Stimulated activated naive CD4-positive, alpha-beta T cell (primary cell): Measurements from ENCODE around the gene DDX39B.
"Not testable (repeated sequence)": the region's sequence is repeated elsewhere in the genome, so short reads cannot be mapped to it uniquely, and the experiment has no call there.

Source experiments
- DNase-seq, 6 experiments: peaks; one replicate each; lab custom pipeline; 2025; lab: John Stamatoyannopoulos, UW

The DDX39B gene

DNA sequence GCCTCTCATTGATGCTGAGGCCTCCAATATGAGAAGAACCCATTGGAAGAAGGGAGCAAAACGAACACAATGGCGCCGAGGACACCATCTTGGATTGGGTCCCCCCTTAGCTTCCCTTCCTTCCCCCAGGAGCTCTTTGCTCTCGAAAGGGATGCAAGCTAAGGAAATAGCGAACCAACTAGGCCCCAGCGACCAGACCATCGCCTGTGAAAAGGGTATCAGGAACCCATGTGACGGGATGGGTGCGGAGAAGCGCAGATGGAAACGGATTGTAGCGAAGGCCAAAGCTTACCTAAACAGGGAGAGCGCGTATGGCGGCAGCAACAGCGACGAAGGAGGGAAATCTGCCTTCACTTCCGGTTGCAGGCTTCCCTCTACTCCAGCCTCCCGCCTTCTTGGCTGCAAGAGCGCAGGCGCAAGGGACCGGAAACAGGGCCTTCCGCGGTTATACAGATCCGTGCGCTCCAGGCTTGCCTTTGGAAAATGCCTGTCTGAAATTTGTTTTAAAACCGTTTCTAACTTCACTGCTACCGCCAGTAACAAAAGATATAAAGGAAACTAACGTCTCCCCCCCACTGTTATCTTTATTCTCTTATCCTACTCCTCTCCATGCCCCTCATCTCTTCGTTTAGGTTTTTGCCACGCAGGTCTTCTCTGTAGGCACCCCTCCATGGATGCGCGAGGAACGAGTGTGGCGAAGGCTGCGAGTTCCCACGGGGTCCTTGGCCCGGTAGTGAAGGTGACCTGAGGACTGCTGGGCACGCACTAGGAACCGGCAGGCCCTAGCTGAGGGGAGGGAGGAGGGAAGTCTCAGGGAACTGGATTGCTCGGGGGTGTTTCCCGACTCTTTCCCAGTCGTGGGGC lies at the start of gene DDX39B:
TSS of gene DDX39B (minus strand) at position 346 of the 864 bp plus-strand sequence. CDS start 1,471 bp downstream, outside the sequence.
- DNase-seq: peak; percentile 89 to 95 (median 92)

GRCh38 chr6:31590691-31591090 lies 48.9 kb upstream of the DDX39B start:
- DNase-seq: not testable (repeated sequence)

- DNase-seq: no peak
Observed at GRCh38 chr6:31588871-31589650, 47.3 kb upstream of the DDX39B start.

DNA sequence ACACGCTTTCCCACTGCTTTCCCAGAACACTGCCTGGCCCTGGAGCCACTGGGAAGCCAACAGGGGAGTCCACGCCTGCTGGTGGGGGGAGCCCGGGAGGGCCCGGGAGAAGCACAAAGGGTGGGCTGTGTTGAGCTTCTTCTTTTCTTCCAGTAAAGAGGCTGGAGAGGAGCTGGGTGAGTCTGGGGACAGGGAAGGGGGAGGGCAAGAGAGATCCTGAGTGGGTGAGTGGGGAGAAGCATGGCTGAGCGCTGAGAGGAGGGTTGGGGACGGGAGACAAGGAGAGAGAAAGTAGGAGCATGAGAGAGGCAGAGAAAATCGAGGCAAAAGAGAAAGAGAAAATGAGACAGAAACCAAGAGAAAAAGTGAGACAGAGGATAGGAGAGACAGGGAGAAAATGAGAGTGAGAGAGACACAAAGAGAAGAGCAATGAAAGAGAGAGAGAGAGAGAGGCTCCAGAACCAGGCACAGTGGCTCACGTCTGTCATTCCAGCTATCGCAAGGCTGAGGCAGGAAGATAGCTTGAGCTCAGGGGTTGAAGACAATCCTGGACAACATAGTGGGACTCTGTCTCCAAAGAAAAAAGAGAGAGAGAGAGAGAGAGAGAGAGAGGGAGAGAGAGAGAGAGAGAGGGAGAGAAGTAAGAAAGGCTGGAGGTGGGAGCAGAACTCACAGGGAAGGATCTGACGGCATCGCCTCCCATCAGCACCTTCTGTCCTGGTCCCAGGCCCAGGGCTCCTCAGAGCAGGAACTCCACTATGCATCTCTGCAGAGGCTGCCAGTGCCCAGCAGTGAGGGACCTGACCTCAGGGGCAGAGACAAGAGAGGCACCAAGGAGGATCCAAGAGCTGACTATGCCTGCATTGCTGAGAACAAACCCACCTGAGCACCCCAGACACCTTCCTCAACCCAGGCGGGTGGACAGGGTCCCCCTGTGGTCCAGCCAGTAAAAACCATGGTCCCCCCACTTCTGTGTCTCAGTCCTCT lies 46.3 kb upstream of the DDX39B start:
- no peak for DNase-seq

DNA sequence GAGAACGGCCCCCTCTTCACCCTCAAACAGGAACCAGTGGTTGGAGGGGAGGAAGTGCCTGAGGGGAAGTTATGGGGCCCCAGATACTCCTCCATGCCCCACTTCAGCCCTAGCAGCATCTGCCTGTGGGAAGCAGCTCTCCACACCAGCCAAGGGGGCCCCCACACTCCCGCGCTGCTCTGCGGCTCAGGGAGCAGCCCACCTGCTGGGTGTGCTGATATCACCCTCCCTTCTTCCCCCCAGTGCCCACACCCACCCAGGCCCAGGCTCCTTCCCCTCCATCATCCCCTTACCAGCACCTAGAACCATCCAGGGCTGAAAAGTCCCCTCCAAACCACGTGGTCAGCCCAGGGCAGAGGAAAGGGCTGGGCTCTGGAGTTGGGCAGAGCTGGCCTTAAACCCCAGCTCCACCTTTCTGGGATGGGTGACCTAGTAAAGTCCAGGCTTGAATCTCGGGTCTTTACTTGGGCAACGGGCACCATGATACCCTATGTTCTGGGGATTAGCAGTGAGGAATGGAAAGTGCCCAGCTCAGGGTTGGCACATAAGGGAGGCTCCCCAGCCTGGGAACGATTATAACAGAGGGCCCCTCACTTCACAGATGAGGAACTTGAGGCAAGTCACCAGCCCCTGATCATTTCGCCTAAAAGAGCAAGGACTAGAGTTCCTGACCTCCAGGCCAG lies 44.9 kb upstream of the DDX39B start:
- DNase-seq: peak in 3 of 6 experiments; percentile 13 to 20 (median 16)

- DNase-seq: no peak
Observed at GRCh38 chr6:31586008-31586407, 44.2 kb upstream of the DDX39B start, which contains the start of gene LST1. LST1 (plus strand) TSS chr6:31586277; CDS start chr6:31587300, 1,023 bp downstream.

DNA sequence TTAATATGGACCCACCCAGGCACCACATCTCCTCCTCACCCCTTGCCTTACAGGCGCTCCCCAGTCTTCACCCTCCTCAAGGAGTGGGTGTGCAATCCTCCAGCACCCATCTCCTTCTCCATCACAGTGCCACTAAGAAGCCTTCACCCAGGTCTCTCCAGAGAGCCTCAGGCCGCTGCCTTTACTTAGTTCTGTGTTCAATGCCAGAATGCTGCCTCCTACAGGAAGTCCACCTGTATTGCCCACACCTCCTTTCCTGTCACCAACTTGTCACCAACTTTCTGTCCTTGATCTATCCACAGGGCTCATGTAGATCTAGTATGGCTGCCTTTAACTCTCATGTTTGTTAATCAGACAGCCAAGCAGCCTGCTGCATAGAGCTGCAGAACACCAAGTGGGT lies 43.7 kb upstream of the DDX39B start:
- peak in 4 of 6 experiments; percentile 26 to 61 (median 44) for DNase-seq

DNA sequence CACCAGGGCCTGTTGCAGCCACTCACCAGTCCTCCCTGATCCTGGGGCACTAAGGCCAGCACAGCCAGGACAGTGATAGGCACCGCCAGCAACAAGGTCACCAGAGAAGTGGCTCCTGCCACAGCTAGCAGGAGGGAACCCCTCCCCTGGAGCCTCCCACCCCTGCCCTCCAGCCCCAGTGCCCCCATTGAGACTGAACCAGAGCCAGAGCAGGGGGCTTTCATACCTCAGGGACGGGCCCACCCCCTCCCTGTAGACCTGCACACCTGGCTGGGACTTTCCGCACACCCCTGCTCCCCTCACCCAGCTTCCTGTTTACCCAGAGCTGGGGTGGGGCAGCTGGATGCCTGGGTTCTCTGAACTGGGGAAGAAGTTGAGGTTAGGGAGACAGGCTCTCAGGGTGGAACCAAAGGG lies 40.4 kb upstream of the DDX39B start, which contains the start of gene LTB:
TSS of gene LTB (minus strand) at position 195 of the 414 bp plus-strand sequence. CDS start at position 188, 7 bp downstream.
- DNase-seq: peak; percentile 72 to 83 (median 77)

DNA sequence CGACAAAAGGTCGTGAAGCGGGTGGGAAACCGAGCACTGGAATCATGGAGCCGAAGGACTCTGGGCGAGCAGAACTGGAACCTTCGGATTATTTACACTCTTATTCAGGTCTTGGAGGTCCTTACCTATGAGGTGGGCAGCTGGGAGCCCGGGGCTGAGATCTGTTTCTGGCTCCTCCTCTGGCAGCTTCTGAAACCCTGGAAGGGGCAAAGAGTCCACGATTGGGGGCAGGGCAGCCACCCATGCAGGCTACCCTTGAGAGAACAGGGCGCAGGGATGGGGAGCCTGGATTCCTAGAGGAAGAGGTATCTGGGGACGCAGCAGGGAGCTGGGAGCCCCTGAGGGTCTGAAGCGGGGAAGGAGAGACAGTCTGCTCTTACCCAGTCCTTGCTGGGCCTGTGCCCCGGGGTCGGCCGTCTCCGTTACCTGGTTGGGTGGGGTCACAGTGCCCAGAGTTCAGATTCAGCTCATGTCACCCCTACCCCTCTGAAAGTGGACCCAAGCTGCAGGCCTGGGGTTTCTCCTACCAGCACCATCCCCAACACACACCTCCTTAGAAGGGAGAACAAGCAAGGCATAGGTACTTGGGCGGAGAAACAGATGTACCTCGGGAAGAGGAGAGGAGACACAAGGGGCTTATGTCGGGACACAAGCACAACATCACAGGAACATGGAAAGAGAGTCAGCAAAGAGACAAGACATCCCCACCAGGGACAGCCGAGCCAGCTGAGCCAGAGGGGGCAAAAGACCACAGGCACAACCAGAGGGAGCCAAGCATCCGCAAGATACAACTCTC lies 39.8 kb upstream of the DDX39B start:
- no peak for DNase-seq

DNA sequence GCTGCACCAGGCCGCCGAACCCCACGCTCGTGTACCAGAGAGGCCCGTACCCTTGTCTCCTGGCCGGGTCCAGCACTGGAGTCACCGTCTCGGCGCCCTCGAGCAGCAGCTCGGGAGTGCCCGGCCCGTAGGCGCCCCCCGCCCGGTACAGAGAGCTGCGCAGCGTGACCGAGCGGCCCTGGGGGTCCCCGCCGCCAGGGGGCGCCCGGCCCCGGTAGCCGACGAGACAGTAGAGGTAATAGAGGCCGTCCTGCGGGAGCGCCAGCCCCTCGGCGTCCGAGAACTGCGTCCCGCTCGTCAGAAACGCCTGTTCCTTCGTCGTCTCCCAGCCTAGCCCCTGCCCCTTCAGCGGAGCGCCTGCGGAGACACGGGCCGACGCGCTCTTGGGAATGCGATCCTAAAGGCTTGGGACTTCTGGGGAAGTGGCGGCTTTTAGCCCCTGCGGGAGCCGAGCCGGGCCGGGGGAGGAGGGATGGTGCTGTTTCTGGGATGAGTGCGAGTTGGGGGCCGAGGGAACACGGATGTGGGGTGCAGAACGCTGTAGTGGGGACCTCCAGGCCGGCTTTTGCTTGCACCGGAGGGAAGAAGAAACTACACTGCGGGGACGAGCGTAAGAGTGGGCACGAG lies 39.1 kb upstream of the DDX39B start:
- peak; percentile 68 to 91 (median 84) for DNase-seq

DNA sequence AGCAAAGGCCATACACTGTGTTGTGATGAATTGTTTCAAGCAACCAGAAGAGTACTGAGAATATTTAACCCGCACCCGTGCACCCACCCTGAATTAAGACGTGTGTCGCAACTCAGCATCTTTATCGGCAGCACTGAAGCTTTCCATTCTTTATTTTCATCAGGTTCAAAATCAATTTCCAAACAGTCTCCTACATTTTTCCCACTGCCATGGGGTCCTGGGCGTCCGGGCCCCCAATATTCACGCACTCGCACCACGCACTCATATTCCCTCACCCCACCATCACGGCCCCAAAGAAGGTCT lies 38.6 kb upstream of the DDX39B start:
- no peak for DNase-seq

DNA sequence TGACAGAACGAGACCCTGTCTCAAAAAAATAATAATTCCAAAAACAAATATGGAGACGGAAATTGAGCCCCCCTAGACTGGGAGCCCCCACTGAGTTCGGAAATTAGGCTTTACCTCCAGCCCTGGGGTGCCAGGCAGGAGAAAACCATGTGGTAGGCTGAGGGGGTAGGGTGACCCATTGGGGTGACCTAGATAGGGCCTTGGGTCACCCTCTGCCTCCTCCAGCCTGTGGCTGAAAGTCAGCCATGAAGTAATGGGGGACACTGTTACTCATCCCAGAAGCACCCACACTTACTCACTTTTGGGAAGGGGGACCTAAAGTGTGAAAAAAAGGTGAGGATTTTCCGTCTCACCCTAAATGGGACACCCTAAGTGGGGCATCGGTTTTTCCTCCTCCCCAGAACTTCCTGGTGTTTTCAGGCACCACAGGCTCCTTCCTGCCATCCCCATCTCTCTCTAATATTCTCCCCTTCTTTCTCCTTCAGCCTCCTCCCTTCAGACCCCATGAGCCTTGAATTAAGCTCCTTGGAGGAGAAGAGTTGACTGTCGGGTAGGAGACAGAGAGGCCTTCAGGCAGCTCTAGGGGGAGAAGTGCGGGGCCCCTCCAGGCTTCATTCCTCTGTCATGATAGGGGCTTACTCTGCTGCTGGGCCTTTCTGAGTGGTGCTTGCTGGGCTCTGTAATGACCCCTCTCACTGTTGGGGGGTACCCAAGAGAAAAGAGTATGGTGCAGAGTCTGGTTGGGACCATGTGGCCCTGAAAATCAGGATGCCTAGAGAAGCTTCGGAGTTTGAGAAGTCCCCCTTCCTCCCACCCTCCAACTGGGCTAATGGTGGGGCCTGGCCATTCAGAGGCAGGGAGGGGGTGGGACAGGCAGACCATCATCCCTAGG lies 38.0 kb upstream of the DDX39B start:
- peak in 2 of 6 experiments; percentile 10 to 34 for DNase-seq

DNA sequence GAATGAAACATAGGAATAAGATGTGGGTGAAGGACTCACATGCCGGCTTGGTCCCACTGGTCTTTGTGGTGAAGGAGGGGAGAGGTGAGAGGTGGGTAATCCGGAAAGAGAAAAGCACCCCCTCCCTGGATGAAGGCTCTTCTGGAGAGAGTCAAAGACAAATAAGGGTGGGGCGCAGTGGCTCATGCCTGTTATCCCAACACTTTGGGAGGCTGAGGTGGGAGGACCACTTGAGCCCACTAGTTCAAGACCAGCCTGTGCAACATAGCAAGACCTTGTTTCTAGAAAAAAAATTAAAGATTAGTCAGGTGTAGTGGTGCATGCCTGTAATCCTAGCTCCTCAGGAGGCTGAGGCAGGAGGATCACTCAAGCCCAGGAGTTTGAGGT lies 37.3 kb upstream of the DDX39B start:
- no peak for DNase-seq

DNA sequence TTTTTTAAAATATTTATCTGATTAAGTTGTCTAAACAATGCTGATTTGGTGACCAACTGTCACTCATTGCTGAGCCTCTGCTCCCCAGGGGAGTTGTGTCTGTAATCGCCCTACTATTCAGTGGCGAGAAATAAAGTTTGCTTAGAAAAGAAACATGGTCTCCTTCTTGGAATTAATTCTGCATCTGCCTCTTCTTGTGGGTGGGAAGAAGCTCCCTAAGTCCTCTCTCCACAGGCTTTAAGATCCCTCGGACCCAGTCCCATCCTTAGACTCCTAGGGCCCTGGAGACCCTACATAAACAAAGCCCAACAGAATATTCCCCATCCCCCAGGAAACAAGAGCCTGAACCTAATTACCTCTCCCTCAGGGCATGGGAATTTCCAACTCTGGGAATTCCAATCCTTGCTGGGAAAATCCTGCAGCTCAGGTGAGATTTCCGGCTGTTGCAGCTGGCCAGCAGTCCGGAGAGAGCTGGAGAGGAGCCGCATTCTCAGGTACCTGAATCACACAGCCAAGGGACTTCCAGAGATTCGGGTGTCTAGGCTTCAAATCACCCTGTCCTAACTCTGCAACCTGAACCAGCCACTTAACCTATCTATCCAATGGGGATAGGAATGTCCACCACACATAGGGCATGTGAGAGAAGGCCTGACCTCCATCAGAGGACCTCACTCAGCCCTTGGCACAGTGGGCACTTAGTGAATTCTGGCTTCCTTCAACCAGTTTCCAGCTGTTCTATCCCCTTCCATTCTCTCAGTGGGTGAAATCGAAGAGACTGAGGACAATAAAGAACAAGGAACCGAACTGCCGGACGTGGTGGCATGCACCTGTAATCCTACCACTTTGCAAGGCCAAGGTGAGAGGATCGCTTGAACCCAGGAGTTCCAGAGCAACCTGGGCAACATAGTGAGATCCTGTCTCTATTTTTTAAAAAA lies 36.6 kb upstream of the DDX39B start:
- DNase-seq: no peak

DNA sequence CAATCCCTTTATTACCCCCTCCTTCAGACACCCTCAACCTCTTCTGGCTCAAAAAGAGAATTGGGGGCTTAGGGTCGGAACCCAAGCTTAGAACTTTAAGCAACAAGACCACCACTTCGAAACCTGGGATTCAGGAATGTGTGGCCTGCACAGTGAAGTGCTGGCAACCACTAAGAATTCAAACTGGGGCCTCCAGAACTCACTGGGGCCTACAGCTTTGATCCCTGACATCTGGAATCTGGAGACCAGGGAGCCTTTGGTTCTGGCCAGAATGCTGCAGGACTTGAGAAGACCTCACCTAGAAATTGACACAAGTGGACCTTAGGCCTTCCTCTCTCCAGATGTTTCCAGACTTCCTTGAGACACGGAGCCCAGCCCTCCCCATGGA lies 35.8 kb upstream of the DDX39B start:
- DNase-seq: no peak

GRCh38 chr6:31576897-31577578 lies 35.2 kb upstream of the DDX39B start:
- DNase-seq: no peak
